ENCODE results near the gene HIVEP3. TPM values are rescaled to one million over a fixed set of nuclear protein-coding genes. Genes with fewer than 3 reads are reported as not detected.

Gene HIVEP3
- total RNA-seq, 1 donor from 2014 or later: 5.8 TPM

DNA sequence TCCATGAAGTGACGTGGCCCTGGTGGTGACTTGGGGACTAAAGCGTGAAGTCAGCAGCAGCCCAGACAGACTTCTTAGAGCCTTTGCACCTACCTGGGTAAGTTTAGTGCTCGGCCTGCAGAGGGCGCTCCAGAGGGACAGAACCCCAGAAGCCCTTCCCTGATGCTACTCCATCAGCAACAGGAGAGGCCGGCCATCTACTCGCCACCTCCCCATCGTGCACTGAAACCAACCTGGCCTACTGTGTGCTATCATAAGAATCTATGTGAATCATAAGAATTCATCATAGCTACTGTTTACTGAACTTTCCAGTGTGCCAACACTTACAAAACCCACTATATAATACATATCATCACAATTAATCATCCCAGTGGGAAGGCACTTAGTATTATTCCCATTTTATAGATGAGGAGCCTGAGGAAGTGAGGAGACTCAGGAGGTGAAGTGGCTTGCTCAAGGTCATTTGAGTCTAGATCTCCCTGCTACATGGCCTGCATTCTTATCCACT is 426.3 kb downstream of the HIVEP3 start:
- no peaks in the 10 kb centered on the region for H3K36me3 ChIP-seq (ENCODE audit: control insufficient read depth, insufficient read depth, low read length)
- H3K27me3 ChIP-seq (ENCODE audit: control insufficient read depth, insufficient read depth, low read length): no peaks in the 10 kb centered on the region
- TF ChIP-seq, protein P1, sequence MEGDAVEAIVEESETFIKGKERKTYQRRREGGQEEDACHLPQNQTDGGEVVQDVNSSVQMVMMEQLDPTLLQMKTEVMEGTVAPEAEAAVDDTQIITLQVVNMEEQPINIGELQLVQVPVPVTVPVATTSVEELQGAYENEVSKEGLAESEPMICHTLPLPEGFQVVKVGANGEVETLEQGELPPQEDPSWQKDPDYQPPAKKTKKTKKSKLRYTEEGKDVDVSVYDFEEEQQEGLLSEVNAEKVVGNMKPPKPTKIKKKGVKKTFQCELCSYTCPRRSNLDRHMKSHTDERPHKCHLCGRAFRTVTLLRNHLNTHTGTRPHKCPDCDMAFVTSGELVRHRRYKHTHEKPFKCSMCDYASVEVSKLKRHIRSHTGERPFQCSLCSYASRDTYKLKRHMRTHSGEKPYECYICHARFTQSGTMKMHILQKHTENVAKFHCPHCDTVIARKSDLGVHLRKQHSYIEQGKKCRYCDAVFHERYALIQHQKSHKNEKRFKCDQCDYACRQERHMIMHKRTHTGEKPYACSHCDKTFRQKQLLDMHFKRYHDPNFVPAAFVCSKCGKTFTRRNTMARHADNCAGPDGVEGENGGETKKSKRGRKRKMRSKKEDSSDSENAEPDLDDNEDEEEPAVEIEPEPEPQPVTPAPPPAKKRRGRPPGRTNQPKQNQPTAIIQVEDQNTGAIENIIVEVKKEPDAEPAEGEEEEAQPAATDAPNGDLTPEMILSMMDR (IDR thresholded peaks at IDR 0.05; ENCODE audit: insufficient read depth, low read length, poor library complexity, severe bottlenecking): peak; percentile 60
- no peak for DNase-seq (ENCODE audit: low read depth)
- no peak overlapping the region for H3K4me3 ChIP-seq (ENCODE audit: low read depth, low read length)

DNA sequence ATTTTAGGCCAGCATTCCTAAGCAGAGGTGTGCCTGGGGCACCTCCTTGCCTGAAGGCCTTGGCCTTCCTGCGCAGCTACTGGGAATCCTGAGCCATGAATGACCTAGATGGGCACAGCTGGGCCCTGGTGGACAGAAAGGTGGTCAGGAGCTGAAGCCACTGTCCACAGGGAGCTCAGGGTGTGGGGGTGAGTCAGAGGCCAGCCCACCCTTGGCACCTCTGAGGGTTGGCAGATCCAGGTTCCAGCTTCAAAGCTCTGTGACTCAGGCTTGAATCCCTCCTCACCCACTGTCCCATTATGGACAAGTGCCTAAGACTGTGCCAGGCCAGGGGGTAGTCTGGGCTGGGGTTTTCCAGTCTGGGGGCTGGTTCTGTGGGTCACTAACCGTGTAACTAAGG is 427.8 kb downstream of the HIVEP3 start:
- TF ChIP-seq, protein P1 (IDR thresholded peaks at IDR 0.05; ENCODE audit: insufficient read depth, low read length, poor library complexity, severe bottlenecking): no peak
- DNase-seq (ENCODE audit: low read depth): no peak
- H3K4me3 ChIP-seq (ENCODE audit: low read depth, low read length): no peak overlapping the region
- no peaks in the 10 kb centered on the region for H3K36me3 ChIP-seq (ENCODE audit: control insufficient read depth, insufficient read depth, low read length)
- no peaks in the 10 kb centered on the region for H3K27me3 ChIP-seq (ENCODE audit: control insufficient read depth, insufficient read depth, low read length)

DNA sequence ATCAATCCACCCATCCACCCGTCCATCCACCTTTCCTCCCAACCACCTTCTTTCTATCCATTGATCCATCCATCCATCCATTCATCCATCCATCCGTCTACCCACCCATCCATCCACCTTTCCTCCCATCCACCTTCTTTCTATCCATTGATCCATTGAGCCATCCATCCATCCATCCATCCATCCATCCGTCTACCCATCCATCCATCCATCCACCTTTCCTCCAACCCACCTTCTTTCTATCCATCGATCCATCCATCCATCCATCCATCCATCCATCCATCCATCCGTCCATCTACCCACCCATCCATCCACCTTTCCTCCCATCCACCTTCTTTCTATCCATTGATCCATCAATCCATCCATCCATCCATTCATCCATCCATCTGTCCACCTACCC is 429.2 kb downstream of the HIVEP3 start:
- Histone ChIP-seq H3K36me3 (ENCODE audit: control insufficient read depth, insufficient read depth, low read length) (no peaks in the 10 kb centered on the region), H3K4me3 (ENCODE audit: low read depth, low read length) (no peak overlapping the region), H3K27me3 (ENCODE audit: control insufficient read depth, insufficient read depth, low read length) (no peaks in the 10 kb centered on the region)
- TF ChIP-seq, protein P1 (IDR thresholded peaks at IDR 0.05; ENCODE audit: insufficient read depth, low read length, poor library complexity, severe bottlenecking): no peak
- DNase-seq (ENCODE audit: low read depth): no peak

DNA sequence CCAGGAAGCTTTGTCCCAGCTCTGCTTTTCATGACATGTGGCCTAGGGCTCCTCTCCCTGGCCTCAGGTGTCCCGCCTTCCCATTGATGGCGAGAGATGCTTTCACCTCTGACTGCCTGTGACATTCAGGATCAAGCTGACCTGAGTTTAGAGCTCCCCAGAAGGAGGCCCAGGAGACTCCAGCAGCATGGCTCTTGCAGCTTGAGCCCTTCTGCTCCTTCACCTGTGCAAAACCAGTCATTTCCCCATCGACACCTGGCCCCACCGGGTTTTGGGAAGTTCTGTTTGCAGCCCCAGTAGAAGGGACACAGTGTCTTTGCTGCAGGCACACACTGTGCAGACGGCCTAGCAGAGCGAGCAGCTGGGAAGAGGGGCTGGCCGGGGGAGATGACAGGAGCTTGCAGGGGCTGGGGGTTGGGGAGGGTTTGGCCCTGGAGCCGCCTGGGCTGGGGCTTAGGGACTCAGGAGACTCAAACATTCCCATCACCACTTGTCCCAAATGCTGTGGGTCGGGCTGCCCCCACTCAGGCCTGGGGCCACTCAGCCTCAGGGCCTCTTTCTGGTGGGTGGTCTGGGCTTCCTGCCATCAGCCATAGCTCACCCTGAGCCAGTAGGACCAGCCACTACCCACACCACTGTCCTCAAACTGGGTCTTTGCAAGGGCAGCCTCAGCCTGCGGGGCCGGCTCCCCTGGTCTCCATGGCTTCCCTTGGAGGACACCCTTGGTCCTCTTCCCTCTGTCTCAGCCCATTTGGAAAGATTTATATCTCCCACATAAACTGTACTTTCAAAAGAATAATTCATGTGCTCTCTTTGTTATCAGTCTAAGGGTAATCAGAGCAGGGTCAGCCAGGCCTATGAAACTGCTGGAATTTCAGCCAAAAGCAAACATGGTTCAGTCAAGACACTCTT is 430.4 kb downstream of the HIVEP3 start:
- TF ChIP-seq, protein P1 (IDR thresholded peaks at IDR 0.05; ENCODE audit: insufficient read depth, low read length, poor library complexity, severe bottlenecking): no peak
- no peaks in the 10 kb centered on the region for H3K36me3 ChIP-seq (ENCODE audit: control insufficient read depth, insufficient read depth, low read length)
- DNase-seq (ENCODE audit: low read depth): no peak
- H3K4me3 ChIP-seq (ENCODE audit: low read depth, low read length): no peak overlapping the region
- H3K27me3 ChIP-seq (ENCODE audit: control insufficient read depth, insufficient read depth, low read length): no peaks in the 10 kb centered on the region

DNA sequence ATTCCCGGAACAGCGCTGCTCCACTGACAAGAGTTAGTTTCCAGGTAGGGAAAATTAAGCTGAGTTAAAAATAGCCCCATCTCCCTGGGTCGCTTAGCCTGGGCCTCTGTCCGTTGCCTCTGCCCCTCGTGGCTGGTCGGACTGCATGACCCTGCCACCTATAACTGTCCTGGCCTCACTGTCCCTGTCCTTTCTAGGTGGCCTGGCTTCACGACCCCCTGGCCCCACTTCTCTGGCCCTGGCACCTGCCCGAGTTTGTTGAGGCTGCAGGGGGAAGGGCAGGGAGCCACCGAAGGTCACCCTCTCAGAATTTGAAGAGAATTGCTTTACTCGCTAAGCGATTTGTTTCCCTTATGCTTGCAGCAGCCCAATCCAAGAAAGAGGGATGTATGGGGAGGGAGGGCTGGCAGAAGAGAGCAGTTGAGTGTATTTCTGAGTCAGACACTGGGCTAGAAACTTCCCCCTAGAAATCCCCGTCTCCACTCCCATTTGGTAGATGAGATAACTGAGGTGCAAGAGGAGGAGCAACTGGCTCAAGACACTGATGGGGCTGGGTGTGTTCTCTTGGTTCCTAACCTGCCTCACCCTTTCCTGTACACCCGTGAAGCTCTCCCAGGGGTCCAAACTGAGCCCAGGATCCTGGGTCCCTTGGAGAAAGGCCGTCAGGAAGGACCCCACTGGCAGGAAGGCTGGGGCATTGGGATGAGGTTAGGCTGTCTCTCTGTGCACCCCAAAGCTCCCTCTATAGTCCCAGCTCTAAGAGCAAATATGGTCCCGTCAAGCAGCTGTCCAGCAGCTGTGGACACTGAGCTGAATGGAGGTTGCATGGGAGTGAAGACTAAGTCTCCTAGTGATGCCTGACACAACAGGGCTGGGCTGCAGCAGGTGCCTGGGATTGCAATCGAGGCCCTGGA is 431.3 kb downstream of the HIVEP3 start:
- DNase-seq (ENCODE audit: low read depth): no peak
- TF ChIP-seq, protein P1 (IDR thresholded peaks at IDR 0.05; ENCODE audit: insufficient read depth, low read length, poor library complexity, severe bottlenecking): no peak
- no peak overlapping the region for H3K4me3 ChIP-seq (ENCODE audit: low read depth, low read length)
- no peaks in the 10 kb centered on the region for H3K36me3 ChIP-seq (ENCODE audit: control insufficient read depth, insufficient read depth, low read length)
- no peaks in the 10 kb centered on the region for H3K27me3 ChIP-seq (ENCODE audit: control insufficient read depth, insufficient read depth, low read length)
